GM19372 (cell line): ENCODE measurements around the gene SPRYD3.

ENCODE experiments used
- ATAC-seq: cut with Tn5 transposase; IDR thresholded peaks from one replicate; pipeline ENCODE4 v1.9.1; 2021; ENCODE audit warnings: mild to moderate bottlenecking, low read depth, moderate library complexity; ENCODE audit not compliant: unreplicated experiment

SPRYD3 gene

DNA sequence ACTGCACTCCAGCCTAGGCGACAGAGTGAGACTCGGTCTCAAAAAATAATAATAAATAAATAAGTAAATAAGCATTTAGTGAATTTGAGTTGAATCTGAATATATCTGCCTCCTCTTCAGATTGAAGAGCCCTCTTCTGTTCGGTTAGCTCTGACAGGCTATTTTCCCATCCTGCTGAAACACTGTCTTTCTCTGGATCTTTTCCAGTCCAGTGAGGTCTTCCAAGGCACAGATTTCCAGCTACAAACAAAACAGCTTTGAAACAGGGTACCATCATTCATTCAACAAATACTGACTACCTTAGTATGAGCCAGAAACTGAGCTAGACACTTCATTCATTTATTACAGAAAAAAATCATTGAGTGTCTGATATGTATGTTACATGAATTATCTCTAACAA lies 7.2 kb upstream of the SPRYD3 start:
- ATAC-seq, result no peak

DNA sequence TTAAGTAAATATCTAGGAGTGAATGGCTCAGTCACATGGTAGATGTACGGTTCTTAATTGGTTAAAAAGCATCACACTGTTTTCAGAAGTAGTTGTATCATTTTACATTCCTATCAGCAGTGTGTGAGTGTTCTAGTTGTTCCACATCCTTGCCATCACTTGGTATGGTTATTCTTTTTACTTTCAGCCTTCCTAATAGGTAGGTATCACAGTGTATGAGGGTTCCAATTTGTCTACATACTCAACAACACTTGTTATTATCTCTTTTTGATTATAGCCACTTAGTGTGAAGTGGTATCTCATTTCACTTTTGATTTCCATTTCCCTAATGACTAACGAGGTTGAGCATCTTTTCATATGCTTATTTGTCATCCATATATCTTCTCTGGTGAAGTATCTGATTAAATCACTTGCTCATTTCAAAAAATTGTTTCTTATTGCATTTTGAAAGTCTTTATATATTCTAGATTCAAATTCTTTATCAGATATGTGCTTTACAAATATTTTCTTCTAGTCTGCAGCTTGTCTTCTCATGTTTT lies 3.5 kb upstream of the SPRYD3 start:
- no peak for ATAC-seq

DNA sequence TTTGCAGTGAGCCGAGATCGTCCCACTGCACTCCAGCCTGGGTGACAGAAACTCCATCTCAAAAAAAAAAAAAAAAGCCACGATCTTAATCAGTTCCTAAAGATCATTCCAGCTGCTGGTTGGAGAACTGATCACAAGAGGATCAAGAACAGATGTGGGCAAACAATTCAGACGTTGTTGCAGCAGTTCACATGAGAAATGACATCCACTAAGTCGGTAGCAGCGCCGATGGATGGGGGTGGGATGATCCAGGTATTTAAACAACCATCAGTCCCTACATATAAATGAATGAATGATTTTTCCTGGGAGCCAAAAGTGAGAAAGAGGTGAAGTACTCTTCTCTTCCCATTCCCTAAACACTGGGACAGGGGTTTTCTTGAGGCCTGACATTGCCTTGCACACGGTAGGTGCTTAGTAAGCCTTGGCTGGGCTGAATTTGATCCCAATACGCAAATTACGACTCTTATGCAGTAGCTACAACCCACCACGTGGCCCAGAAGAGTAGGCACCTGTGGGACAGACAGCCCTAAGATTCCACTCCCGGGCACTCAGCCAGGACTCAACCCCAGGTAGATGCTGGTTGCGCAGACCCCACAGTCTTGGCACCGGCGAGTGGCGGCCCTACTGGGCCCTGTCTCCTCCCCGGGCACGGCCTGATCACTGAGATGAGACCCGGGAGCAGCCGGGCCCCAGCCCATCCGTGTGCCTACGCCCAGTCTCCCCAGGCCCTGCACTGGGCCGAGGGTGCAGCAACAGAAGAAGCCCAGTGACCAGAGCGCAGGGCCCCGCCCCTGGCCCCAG lies 565 bp downstream of the SPRYD3 start:
- ATAC-seq, result peak; percentile 7

DNA sequence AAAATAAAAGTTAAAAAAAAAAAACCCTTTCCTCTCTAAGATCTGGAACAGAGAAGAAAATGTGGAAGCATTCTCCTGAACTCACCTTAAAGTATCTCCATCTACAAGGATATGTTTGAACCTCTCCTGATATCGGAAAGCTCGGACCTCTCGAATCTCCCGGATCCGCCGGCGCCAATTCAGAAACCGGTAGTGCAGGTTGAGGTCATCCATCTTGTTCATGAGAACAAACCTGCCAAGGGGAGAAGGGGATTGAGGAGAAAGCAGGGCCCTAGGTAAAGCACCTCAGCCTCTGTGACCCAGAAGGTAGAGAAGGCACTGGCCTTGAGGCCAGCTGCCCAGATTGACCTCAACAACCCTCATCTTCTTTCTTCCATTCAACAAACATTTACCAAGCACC lies 2.2 kb downstream of the SPRYD3 start:
- no peak for ATAC-seq

DNA sequence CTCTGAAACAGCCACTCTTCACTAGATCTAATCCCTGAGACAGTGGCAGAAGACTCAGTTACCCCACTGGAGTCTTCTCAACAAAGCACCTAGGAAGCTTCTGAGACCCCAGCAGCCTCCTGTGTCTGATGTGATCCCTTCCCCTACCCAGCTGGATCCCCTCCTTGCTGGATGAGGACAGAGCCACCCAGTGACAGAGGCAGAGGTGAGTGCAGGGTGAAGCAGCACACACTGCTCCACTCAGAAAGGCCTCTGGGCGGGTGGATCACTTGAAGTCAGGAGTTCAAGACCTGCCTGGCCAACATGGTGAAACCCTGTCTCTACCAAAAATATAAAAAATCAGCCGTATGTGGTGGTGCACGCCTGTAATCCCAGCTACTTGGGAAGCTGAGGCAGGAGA lies 2.7 kb downstream of the SPRYD3 start:
- no peak for ATAC-seq

DNA sequence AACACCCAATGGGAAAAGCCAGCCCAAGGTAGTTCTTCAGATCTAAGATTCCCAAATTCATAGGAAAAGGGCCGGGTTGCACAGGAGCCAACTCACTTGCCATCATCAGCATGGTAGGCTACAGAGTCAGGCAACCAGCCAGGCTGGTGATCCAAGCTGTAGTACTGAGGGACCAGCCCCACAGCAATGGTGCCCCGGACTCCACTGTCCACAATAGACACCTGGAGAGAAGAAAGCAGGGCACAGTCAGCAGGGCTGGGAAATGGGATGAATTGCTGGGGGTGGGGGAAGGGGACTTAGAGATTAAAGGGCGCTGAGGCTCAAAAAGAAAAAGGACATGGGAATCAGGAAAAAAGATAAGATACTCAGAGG lies 4.2 kb downstream of the SPRYD3 start:
- no peak for ATAC-seq

DNA sequence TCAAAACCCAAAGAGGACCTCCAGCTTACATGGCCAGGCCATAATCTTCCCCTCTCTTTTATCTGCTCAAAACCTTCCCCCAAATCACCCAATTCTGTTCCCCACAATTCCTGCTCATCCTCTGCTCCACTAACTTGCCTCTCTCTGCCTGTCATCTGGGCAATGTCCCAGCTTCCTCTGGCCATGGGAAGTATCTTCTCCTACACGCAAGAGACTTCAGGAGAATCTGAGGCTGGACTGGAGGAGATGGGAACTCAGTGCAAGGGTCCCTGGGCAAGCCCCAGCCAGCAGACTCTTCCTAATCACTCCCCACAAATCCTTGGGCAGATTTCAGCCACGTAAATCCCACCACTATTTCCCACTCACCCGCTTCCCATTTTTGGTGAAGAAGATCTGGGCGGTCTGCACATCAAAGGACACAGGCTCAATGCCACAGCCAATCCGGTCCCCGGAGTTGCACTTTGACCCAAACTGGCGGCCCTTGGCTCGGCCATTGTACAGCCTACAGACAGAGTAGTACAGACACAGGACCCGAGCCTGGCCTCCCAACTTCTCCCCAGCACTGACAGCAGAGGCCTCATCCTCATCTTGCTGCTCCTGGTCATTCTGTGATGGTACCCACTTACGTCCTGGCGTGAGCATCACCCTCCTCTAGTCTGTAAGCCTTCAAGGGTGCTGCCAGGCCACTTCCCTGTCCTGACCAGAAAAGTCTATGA lies 4.7 kb downstream of the SPRYD3 start:
- ATAC-seq, result no peak

DNA sequence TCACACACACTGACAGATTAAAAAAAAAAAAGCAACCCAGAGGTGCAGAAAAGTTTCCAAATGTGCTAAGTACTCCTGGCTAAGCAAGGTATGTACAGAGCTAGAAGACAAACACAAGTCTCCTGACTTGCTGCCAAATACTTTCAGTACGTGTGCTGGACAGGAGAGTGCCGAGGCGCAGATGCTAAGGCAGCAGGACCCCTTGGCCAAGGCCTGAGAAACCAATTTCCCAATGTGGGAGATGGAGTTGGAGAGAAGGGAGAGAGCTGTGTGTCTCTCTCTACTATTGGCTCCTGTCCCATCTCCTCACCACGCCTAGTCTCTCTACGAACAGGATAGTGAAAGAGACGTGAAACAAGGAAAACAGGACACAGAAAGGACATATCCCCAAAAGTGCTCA lies 5.3 kb downstream of the SPRYD3 start:
- no peak for ATAC-seq

DNA sequence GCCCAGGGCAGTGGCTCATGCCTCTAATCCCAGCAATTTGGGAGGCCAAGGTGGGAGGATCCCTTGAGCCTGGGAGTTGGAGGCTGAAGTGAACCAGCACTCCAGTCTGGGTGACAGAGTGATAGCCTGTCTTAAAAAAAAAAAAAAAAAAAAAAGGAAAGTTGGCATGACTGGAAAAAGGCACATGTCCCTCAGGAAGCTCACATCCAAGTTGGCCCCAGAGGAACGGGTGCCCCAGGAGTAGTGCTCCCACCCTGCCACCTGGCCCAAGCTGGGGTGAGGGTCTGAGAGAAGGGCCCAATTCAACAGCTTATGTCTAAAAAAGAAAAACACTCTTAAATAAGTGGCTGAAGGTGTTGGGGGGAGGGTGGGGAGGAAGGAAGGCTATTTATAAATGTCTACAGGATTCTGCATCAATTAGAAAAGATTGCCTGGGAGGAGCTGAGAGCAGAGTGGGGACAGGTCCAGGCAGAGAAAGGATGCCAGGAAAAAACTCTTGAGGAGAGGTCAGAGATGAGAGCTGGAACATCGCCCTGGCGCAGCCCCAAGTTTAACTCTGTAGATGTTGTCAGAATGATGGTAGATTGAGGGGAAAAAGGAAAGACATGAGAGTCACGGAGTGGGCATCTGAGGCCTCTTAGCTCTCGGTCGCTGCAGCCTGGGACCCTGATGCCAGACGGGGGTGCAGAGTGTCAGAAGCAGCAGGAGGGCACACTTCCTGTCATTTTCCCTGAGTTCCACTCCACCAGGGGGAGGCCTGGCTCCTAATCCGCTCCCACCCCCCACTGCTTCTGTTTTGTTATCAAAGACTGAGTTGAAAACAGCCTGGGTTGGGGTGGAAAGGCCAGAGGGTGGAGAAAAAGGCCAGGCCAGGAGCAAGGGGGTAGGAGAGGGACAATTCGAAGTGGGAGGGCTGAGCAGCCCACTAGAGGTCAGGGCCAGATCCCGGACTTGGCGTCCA lies 7.3 kb downstream of the SPRYD3 start:
- no peak for ATAC-seq

DNA sequence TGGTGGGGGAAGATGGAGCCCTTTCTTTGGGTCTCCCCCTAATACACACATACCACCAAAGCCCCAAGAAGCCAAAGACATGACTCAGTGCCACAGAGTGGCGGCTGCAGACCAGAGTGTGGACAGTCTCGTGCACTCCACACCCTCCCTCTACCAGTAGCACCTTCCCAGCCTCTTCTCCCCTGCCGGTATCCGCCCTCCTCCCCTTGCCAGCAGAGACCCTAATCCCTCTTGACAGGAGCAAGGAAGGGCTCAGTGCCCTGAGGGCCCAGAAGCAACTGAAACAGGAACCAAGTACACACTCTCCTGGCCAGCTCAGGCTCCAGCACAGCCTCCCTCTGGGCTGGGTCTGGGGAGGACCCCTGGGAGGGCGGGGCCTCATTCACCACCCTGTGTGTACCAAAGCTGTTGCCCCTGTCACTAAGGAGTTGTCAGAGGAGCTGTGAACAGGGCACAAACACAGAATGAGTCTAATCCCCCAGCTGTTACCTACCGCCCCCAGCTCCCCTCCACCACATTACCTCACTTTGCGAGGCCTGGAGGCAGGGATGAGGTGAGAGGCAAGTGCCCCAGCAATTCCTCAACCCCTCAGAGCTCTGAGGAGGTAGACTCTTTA lies 8.2 kb downstream of the SPRYD3 start:
- no peak for ATAC-seq

DNA sequence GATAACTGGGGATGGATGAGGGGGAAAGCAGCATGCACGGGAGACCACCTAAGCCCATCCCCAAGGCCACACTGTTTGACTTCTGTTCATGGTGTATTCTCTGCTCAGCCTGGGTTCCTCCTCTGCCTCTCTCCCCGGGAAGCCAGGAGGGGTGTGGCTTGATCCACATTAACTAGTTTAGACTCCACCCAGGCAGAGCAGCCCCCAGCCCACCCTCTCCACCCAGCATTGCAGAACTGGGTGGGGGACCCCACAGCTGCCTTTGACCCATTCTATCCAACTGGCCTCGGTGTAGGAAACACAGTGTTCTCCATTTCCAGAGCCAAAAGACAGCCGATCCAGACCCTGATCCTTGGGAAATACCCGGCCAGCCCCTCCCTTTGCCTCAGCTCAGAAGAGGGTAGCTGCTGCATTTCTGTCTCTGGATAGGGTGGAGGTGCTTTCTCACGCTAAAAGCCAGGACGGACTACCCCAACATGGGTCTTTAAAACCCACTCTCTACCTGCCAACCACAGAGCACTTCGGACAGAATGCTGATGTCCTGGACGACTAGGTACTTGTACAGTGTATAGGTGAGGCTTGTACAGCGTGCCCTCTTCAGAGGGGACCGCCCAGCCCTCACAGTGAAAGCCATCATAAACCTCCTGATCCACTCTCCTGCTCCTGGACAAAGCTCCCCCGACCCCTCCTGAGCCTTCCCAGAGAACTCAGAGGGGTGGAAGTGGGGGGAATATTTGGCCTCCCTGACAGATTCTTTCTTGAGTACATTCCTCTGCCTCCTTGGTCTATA lies 9.4 kb downstream of the SPRYD3 start:
- ATAC-seq, result no peak

DNA sequence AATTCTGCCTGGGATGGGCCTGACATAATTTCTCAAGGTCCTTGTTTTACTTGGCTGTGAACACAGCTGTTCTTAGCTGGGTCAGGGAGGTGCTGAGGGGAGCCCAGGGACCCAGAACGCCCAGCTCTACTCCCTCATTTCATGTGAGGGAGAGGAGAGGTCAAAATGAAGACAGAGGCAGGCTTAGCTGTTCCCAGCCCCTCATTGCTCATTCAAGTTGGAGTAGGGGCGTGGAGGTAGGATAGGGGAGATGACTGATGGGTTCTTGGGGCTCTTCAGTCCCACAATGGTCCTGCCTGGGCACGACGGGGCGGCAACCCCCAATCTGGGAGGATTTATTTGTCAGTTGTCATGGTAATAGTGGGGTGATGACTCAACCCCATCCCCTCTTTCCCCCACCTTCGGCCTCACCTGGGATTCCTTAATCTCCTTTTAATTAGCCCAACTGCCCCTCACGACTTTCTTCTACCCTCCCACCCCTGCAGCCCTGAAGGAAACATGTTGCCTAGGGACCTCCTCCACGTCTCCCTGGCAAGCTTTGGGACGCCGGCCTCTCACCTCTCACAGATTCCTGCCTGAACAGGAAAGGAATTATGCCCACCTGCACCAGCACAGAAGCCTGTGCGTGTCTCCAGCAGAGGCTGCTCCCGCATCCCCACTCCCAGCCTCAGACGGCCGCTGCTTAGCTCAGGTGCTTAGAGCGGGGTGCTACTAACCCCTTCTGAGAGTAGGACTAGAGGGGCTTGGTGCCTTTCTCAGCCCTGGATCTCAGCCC lies 10.2 kb downstream of the SPRYD3 start:
- ATAC-seq, result no peak

DNA sequence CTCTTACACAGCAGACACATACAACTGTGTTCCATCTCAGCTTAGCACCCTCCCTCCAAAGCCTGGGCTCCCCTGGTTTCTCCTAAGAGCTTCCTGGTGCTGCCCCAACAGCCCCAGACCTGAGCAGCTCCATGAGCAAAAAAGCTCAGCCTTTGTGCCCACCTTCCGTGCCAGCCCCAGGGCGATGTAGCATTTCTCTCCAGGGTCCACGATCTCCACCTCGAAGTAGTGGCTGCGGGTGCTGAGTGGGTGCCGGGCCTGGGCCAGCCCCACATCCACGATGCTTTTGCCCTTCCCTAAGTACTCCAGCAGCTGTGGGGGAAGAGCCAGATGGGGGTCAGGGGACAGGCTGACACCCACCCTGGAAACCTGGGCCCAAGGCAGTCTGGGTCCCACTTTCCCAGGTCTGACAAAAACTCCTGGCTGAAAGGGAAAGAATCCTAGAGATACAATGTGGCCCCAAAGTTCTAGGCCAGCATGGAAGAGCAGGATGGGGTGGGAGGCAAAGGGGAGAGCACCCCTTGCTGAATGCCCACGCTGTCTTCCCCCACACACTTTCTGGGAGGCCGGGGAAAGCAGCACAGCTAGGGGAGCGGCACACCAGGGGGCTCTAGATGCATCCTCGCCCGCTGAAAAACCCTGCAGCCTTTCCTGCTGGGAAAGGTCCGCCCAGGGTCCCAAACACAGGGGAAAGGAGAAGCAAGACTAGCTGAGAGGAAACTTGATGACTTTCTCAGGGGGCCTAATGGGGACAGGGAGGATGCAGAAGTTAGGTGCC lies 11.0 kb downstream of the SPRYD3 start:
- no peak for ATAC-seq

DNA sequence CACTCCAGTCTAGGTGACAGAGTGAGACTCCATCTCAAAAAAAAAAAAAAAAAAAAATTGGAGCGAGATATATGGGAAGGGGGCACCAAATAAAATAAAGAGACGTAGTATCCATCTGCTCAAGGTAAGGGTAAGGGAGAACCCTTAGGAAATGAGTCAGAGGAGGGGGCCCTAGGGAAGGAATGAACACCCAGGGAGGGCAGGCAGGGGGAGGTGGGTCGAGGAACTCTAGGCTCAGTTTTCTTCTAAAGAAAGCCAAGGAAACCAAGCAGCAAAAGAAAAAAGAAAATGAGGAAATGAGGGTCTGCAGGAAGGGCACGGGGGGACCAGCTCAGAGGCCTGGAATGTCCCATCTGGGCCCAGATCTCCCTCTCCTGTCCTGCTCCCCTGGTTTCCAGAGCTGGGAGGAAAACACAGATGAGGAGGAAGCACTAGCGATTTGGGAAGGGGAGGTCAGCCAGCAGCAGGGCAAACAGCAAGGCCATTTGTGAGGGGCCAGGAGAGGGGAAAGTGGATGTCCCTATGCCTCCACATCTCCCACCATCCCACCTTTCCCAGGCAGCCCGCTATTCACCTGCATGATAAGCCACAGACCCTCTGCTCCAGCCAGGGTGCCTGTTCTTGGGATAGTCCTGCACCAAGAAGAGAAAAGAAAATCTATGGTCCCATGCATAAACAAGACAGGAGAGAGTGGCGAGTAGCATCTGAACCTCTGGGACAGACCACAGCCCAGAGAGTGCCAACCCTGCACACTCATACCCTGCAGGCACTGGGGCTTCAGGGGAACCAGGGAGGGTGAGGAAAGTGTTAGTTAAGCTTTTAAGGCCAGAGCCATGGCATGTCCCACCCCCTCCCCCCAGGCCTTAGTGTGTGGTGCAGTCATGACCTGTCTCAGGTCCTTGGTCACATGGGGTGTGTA lies 11.9 kb downstream of the SPRYD3 start:
- ATAC-seq, result no peak

DNA sequence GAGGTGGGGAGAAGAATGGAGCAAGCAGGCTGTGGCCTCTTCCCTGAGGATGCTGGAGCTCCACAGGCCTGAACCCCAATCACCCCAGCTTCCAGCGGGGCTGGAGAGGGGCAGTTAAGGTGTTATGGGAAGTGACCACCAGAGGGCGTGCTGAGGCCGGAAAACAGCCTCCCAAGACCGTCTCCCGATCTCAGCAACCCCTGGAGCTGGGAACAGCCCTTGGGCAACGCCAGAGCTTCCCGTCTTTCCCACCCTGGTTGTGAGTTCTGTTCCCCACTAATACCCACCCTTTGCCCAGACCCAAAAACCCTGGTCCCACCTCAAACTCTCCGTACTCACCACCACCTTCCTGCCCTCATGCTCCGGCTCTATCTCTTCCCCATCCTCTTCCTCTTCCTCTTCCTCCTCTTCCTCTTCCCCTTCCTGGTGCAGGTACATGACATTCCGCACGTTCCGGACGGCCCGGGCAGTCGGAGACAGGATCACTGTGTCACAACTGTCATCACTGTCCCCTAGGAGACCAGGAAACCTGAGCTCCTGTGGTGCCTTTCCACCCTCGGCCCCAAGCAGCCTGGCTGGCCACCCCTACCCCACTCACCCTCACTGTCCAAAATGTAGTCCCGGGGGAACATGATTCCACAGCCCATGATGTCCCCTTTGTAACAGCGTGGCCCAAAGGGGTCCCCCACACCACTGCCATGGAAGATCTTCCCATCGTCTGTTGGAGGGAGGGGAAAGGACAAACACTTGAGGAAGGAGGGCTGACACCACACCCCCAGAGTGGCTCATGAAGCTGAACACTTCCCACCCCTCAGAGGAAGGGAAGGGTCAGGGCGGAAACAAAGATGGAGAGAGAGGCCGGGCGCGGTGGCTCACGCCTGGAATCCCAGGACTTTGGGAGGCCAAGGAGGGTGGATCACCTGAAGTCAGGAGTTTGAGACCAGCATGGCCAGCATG lies 12.9 kb downstream of the SPRYD3 start:
- ATAC-seq, result no peak

DNA sequence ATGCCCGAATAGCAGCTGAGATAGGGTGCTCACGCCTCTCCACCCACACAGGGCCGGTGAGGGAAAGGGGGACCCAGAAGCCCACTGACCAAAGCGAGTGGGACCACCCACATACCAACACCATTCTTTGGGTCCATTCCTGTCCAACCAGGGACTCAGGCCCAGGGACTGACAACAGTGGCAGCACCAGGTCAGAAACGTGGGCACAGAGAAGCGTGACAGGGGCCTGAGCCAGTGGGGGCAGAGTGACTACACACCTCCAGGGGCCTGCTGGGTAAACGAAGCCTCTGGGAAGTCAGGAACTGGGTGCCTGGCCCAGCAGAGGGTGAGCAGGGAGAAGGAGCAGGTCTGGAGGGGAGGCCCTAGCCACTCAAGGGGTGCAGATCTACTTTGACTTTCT lies 13.7 kb downstream of the SPRYD3 start:
- ATAC-seq, result no peak
